ENCODE results near the gene TSPAN18.

Gene TSPAN18

DNA sequence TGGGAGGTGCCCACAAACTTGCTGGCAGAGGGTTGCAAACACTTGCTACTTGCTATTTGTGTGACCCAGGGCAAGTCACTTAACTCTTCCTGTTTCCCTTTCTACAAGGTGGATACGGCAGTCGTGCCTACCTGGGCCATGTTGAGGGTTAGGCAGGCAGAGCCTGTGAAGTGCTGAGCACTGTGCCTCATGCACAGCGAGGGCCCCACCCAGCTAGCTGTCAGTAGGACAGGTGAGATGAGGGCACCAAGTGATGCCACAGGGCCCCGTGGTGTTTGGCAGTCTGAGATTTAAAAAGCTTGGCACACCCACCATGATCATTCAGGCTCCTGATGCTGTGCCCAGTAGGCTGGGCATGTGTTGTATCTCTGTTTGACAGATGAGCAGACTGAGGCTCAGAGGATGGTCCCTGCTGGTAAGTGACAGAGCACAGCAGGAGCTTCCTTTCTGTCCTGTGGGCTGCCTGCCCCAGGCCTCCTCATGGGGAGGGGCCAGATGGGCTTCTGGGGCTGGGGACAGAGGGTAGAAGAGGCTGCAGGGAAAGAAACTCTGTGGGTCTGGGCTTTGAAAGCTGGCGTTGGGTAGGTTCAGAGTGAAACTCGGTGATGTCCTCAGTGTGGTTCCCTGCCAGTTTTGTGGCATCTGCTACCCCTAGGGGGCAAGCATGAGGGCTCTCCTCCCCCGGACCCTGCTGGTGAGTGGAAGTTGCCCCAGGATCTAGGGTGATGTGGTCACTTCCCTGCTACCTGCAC, 59.3 kb downstream of the TSPAN18 start:
- Histone ChIP-seq H3K4me3 (ENCODE audit: low read length, poor library complexity, severe bottlenecking) (no peak overlapping the region), H2AFZ (ENCODE audit: low read length) (no peak overlapping the region), H3K9me2 (replicated peaks; ENCODE audit: low read depth, low read length) (no peaks in the 10 kb centered on the region), H3K9me3 (ENCODE audit: insufficient read depth, low read depth, low read length) (no peaks in the 10 kb centered on the region), H3K4me2 (ENCODE audit: low read depth, low read length, poor library complexity, severe bottlenecking) (no peak overlapping the region), H3K36me3 (ENCODE audit: insufficient read depth, low read length) (no peaks in the 10 kb centered on the region), H3K4me1 (ENCODE audit: insufficient read depth, low read length, poor library complexity, severe bottlenecking) (peaks cover 6% of the 10 kb centered on the region), H4K20me1 (ENCODE audit: insufficient read depth, low read length, poor library complexity, severe bottlenecking) (no peaks in the 10 kb centered on the region), H3K27me3 (ENCODE audit: insufficient read depth, low read length, poor library complexity, severe bottlenecking) (no peaks in the 10 kb centered on the region), H3K9ac (ENCODE audit: low read depth, low read length, poor library complexity, severe bottlenecking) (no peak overlapping the region), H3K79me2 (ENCODE audit: insufficient read depth, low read length) (no peaks in the 10 kb centered on the region), H3F3A (ENCODE audit: low read depth) (no peaks in the 10 kb centered on the region)
- TF ChIP-seq EZH2phosphoT487 (IDR thresholded peaks at IDR 0.05; ENCODE audit: borderline replicate concordance): no peak
- TF ChIP-seq, protein P1, sequence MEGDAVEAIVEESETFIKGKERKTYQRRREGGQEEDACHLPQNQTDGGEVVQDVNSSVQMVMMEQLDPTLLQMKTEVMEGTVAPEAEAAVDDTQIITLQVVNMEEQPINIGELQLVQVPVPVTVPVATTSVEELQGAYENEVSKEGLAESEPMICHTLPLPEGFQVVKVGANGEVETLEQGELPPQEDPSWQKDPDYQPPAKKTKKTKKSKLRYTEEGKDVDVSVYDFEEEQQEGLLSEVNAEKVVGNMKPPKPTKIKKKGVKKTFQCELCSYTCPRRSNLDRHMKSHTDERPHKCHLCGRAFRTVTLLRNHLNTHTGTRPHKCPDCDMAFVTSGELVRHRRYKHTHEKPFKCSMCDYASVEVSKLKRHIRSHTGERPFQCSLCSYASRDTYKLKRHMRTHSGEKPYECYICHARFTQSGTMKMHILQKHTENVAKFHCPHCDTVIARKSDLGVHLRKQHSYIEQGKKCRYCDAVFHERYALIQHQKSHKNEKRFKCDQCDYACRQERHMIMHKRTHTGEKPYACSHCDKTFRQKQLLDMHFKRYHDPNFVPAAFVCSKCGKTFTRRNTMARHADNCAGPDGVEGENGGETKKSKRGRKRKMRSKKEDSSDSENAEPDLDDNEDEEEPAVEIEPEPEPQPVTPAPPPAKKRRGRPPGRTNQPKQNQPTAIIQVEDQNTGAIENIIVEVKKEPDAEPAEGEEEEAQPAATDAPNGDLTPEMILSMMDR (conservative IDR thresholded peaks at IDR 0.05; ENCODE audit: low read length): peak; percentile 58

DNA sequence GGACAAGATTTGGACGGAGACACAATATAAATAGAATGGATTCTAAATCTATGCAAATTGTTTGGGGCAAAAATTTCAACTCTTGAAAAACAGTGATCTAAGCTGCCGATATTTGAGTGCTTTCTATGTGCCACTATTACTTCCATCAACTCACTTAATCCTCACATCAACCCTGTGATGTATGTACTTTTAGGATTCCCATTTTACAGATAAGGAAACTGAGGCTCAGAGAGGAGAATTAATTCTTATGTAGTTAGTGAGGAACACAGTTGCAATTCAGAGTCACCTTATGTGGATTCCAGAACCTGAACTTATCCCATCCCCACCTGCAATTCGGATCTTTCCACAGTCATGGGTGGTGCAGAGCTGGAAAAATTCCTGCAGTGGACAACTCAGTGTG, 60.3 kb downstream of the TSPAN18 start:
- peaks cover 6% of the 10 kb centered on the region for H3K4me1 ChIP-seq (ENCODE audit: insufficient read depth, low read length, poor library complexity, severe bottlenecking)
- H3K27me3 ChIP-seq (ENCODE audit: insufficient read depth, low read length, poor library complexity, severe bottlenecking): no peaks in the 10 kb centered on the region
- no peaks in the 10 kb centered on the region for H3F3A ChIP-seq (ENCODE audit: low read depth)
- H3K9ac ChIP-seq (ENCODE audit: low read depth, low read length, poor library complexity, severe bottlenecking): no peak overlapping the region
- H4K20me1 ChIP-seq (ENCODE audit: insufficient read depth, low read length, poor library complexity, severe bottlenecking): no peaks in the 10 kb centered on the region
- H3K4me2 ChIP-seq (ENCODE audit: low read depth, low read length, poor library complexity, severe bottlenecking): no peak overlapping the region
- H3K9me3 ChIP-seq (ENCODE audit: insufficient read depth, low read depth, low read length): no peaks in the 10 kb centered on the region
- no peaks in the 10 kb centered on the region for H3K9me2 ChIP-seq (replicated peaks; ENCODE audit: low read depth, low read length)
- no peak overlapping the region for H3K4me3 ChIP-seq (ENCODE audit: low read length, poor library complexity, severe bottlenecking)
- H2AFZ ChIP-seq (ENCODE audit: low read length): no peak overlapping the region
- H3K36me3 ChIP-seq (ENCODE audit: insufficient read depth, low read length): no peaks in the 10 kb centered on the region
- H3K79me2 ChIP-seq (ENCODE audit: insufficient read depth, low read length): no peaks in the 10 kb centered on the region
- no peak for TF ChIP-seq EZH2phosphoT487 (IDR thresholded peaks at IDR 0.05; ENCODE audit: borderline replicate concordance)
- TF ChIP-seq, protein P1 (conservative IDR thresholded peaks at IDR 0.05; ENCODE audit: low read length): no peak

DNA sequence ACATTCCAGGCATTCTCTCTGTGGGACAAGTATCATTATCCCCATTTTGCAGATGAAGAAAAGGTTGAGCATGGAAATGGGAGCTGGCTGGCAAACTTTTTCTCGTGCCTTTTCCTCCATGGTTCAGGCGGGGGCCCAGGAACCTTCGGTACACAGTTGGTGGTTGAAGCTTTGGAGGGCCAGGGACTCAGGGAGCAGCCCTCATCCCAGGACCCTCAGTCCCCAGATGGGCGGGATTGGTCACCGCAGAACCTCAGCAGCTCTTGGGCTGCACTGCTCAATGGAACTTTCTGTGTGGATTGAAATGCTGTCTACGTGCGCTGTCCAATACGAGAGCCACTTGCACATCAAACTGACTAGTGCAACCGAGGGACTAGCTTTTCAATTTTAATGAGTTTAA, 61.2 kb downstream of the TSPAN18 start:
- Histone ChIP-seq H3K36me3 (ENCODE audit: insufficient read depth, low read length) (no peaks in the 10 kb centered on the region), H3K4me3 (ENCODE audit: low read length, poor library complexity, severe bottlenecking) (no peak overlapping the region), H3K4me2 (ENCODE audit: low read depth, low read length, poor library complexity, severe bottlenecking) (no peak overlapping the region), H3K9me2 (replicated peaks; ENCODE audit: low read depth, low read length) (no peaks in the 10 kb centered on the region), H3K9ac (ENCODE audit: low read depth, low read length, poor library complexity, severe bottlenecking) (no peak overlapping the region), H3F3A (ENCODE audit: low read depth) (no peaks in the 10 kb centered on the region), H3K27me3 (ENCODE audit: insufficient read depth, low read length, poor library complexity, severe bottlenecking) (no peaks in the 10 kb centered on the region), H3K4me1 (ENCODE audit: insufficient read depth, low read length, poor library complexity, severe bottlenecking) (peaks cover 6% of the 10 kb centered on the region), H4K20me1 (ENCODE audit: insufficient read depth, low read length, poor library complexity, severe bottlenecking) (no peaks in the 10 kb centered on the region), H2AFZ (ENCODE audit: low read length) (no peak overlapping the region), H3K79me2 (ENCODE audit: insufficient read depth, low read length) (no peaks in the 10 kb centered on the region), H3K9me3 (ENCODE audit: insufficient read depth, low read depth, low read length) (no peaks in the 10 kb centered on the region)
- TF ChIP-seq, protein P1 (conservative IDR thresholded peaks at IDR 0.05; ENCODE audit: low read length): no peak
- TF ChIP-seq EZH2phosphoT487 (IDR thresholded peaks at IDR 0.05; ENCODE audit: borderline replicate concordance): no peak
